NCI-H774 (cell line): ENCODE results near the gene CRHR2.

ENCODE experiments used
- DNase-seq: peaks from one replicate; lab custom pipeline; 2025; lab: John Stamatoyannopoulos, UW

Gene CRHR2

GRCh38 chr7:30706908-30707307 is 24.7 kb upstream of the CRHR2 start:
- no peak for DNase-seq

- no peak for DNase-seq
Measured at GRCh38 chr7:30706316-30706715, 24.1 kb upstream of the CRHR2 start.

- DNase-seq: no peak
Measured at GRCh38 chr7:30705596-30705995, 23.3 kb upstream of the CRHR2 start.

- DNase-seq: no peak
Measured at GRCh38 chr7:30705008-30705407, 22.8 kb upstream of the CRHR2 start.

- DNase-seq: no peak
Measured at GRCh38 chr7:30703756-30704155, 21.5 kb upstream of the CRHR2 start.

GRCh38 chr7:30702200-30702599 is 19.9 kb upstream of the CRHR2 start:
- no peak for DNase-seq

GRCh38 chr7:30700941-30701340 is 18.7 kb upstream of the CRHR2 start:
- no peak for DNase-seq

GRCh38 chr7:30699706-30700495 is 17.6 kb upstream of the CRHR2 start:
- DNase-seq: no peak

- DNase-seq: no peak
Measured at GRCh38 chr7:30698481-30698880, 16.2 kb upstream of the CRHR2 start.

GRCh38 chr7:30697719-30698460 is 15.6 kb upstream of the CRHR2 start:
- DNase-seq: no peak

- no peak for DNase-seq
Measured at GRCh38 chr7:30694774-30695721, 12.8 kb upstream of the CRHR2 start.

GRCh38 chr7:30694218-30694745 is 12.0 kb upstream of the CRHR2 start:
- DNase-seq: no peak

GRCh38 chr7:30692882-30693281 is 10.6 kb upstream of the CRHR2 start:
- DNase-seq: no peak

GRCh38 chr7:30692438-30692837 is 10.2 kb upstream of the CRHR2 start:
- DNase-seq: no peak

- DNase-seq: no peak
Measured at GRCh38 chr7:30690011-30690410, 7.8 kb upstream of the CRHR2 start.

GRCh38 chr7:30688718-30689221 is 6.5 kb upstream of the CRHR2 start:
- peak; percentile 10 for DNase-seq

GRCh38 chr7:30687604-30688003 is 5.3 kb upstream of the CRHR2 start:
- DNase-seq: no peak

GRCh38 chr7:30684351-30684750 is 2.1 kb upstream of the CRHR2 start:
- DNase-seq: no peak

GRCh38 chr7:30683816-30684215 is 1.6 kb upstream of the CRHR2 start:
- DNase-seq: no peak

GRCh38 chr7:30683306-30683705 is 1.1 kb upstream of the CRHR2 start:
- no peak for DNase-seq

GRCh38 chr7:30681815-30682211 is 443 bp downstream of the CRHR2 start:
- DNase-seq: no peak

GRCh38 chr7:30681331-30681797 is 892 bp downstream of the CRHR2 start:
- DNase-seq: no peak
